H1 (cell line): ENCODE results near the gene RADIL. TPM values are rescaled to one million over a fixed set of nuclear protein-coding genes. Genes with fewer than 3 reads are reported as not detected.

Experiments used
- CHD1 ChIP-seq: IDR thresholded peaks from 2 replicates; pipeline ENCODE4 v1.6.1; 2012; ENCODE audit warnings: low read depth, low read length, improper control_type of control experiment
- POU5F1 ChIP-seq: IDR thresholded peaks from 2 replicates; pipeline ENCODE4 v1.6.1; 2011; ENCODE audit warnings: low read depth, mild to moderate bottlenecking, low read length, moderate library complexity
- TCF12 ChIP-seq: IDR thresholded peaks from 2 replicates; pipeline ENCODE4 v1.6.1; 2011; ENCODE audit warnings: low read depth, mild to moderate bottlenecking, low read length
- TEAD4 ChIP-seq: IDR thresholded peaks from 2 replicates; pipeline ENCODE4 v1.6.1; 2012; ENCODE audit warnings: low read depth, low read length, inconsistent platforms, mixed read lengths
- polyA plus RNA-seq, 7 experiments: library from polyadenylated mRNA; depleted of rRNA in 3 of 7; stranded (reverse) in 5 of 7; unstranded in 2 of 7; fragments of >200 nt in 5 of 7; fragments of 200-250 nt in 2 of 7; gene quantifications; 1 replicate in 5 of 7; 2 replicates in 1 of 7; 4 replicates in 1 of 7; pipeline versions ENCODE4 v1.2.1 to v1.2.3, GENCODE V29; 2011 to 2013; ENCODE audit warnings: missing spikeins in 2 of 7, mixed read lengths in 2 of 7
- total RNA-seq: library from RNA; stranded (reverse); fragmentation: NEBNext Ultra II Directional; extraction: Animal tissue kit (Norgen Biotek cat#: 25700); gene quantifications from 2 replicates; pipeline ENCODE4 v1.2.1, GENCODE V29; 2021

Gene RADIL
- total and polyA plus RNA-seq, 2 of the 8 experiments (the other 6 are each of a cell fraction or from before 2014, with no cell fraction given): 5.0 to 5.4 TPM

DNA sequence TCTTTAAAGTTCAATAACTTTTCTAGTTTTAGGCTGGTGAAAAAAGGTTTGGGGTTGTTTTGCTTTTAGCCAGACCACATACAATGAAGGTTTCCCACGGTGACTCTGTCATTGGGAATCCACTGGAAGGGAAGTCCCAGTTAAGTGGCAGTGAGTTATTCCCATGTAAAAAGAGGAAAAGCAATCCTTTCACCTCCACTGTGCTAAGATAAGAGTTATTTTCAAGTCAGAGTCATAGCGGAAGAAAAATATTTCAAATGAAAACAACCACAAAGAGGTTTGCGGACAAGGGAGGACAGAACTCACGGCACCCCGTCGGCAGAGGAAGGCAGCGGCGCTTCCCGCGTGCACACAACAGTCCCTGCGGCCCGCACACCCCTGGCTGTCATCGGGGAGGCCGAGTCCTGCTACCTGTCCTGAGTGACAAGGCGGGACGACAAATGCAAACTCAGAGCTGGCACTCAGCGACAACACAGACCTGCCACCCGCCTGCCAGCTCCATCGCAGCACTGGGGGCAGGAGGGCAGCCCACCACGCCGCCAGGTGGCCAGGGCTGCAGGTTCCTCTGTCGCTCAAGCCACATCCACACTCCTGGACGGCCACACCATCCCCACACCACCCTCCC lies 12.3 kb downstream of the RADIL start (continued):
- TF ChIP-seq POU5F1 (no peak), TEAD4 (no peak), TCF12 (no peak), CHD1 (no peak)
